H9 (cell line): Measurements from ENCODE around the gene AFAP1L1. TPM values are rescaled to one million over a fixed set of nuclear protein-coding genes. Genes with fewer than 3 reads are reported as not detected.

Experiments
- DNase-seq: peaks from one replicate; pipeline ENCODE4 v3.0.0-alpha.2; 2017
- H2AFZ ChIP-seq: one replicate; pipeline ENCODE4 v1.6.1; 2013; ENCODE audit warnings: mild to moderate bottlenecking, low read length, control low read depth, moderate library complexity
- H2AK5ac ChIP-seq: 2 replicates; pipeline ENCODE4 v1.6.1; 2013; ENCODE audit warnings: low read length, control low read depth, mixed read lengths; ENCODE audit not compliant: insufficient read length
- H2BK120ac ChIP-seq: one replicate; pipeline ENCODE4 v1.6.1; 2013; ENCODE audit warnings: low read depth, mild to moderate bottlenecking, low read length, control low read depth, inconsistent platforms; ENCODE audit not compliant: poor library complexity, severe bottlenecking
- H2BK12ac ChIP-seq: 2 replicates; pipeline ENCODE4 v1.6.1; 2013; ENCODE audit warnings: low read length, control low read depth, mixed read lengths, low read depth; ENCODE audit not compliant: insufficient read length
- H2BK15ac ChIP-seq: 2 replicates; pipeline ENCODE4 v1.6.1; 2013; ENCODE audit warnings: low read depth, low read length, control low read depth
- H2BK20ac ChIP-seq: one replicate; pipeline ENCODE4 v1.6.1; 2013; ENCODE audit warnings: low read depth, mild to moderate bottlenecking, low read length, control low read depth, inconsistent platforms; ENCODE audit not compliant: poor library complexity, severe bottlenecking
- H2BK5ac ChIP-seq: 2 replicates; pipeline ENCODE4 v1.6.1; 2013; ENCODE audit warnings: low read length, control low read depth, mixed read lengths; ENCODE audit not compliant: insufficient read length
- H3K14ac ChIP-seq: 2 replicates; pipeline ENCODE4 v1.6.1; 2013; ENCODE audit warnings: low read length, control low read depth; ENCODE audit not compliant: insufficient read depth
- H3K18ac ChIP-seq: 2 replicates; pipeline ENCODE4 v1.6.1; 2013; ENCODE audit warnings: low read depth, mild to moderate bottlenecking, mixed read lengths, low read length, control low read depth; ENCODE audit not compliant: insufficient read length
- H3K23ac ChIP-seq: 2 replicates; pipeline ENCODE4 v1.6.1; 2013; ENCODE audit warnings: low read length, control low read depth, mixed read lengths, low read depth; ENCODE audit not compliant: insufficient read length
- H3K23me2 ChIP-seq: 2 replicates; pipeline ENCODE4 v1.6.1; 2013; ENCODE audit warnings: low read depth, mild to moderate bottlenecking, mixed read lengths, low read length, control low read depth; ENCODE audit not compliant: insufficient read length, poor library complexity, severe bottlenecking
- H3K27ac ChIP-seq: 2 replicates; pipeline ENCODE4 v1.5.1; 2013; ENCODE audit warnings: low read length, control low read depth, mixed read lengths, low read depth; ENCODE audit not compliant: insufficient read length
- H3K27me3 ChIP-seq: 2 replicates; pipeline ENCODE4 v1.6.1; 2013; ENCODE audit warnings: low read length, control low read depth, inconsistent platforms; ENCODE audit not compliant: insufficient read depth
- H3K4ac ChIP-seq: 2 replicates; pipeline ENCODE4 v1.6.1; 2013; ENCODE audit warnings: low read depth, mild to moderate bottlenecking, control low read depth, inconsistent platforms, low read length, moderate library complexity
- H3K4me1 ChIP-seq: 2 replicates; pipeline ENCODE4 v1.6.1; 2013; ENCODE audit warnings: low read length, control low read depth, inconsistent platforms; ENCODE audit not compliant: insufficient read depth
- H3K4me2 ChIP-seq: 2 replicates; pipeline ENCODE4 v1.6.1; 2013; ENCODE audit warnings: low read length, control low read depth, mixed read lengths; ENCODE audit not compliant: insufficient read length, insufficient read depth
- H3K56ac ChIP-seq: 2 replicates; pipeline ENCODE4 v1.6.1; 2013; ENCODE audit warnings: low read depth, mild to moderate bottlenecking, mixed read lengths, low read length, control low read depth; ENCODE audit not compliant: insufficient read length
- H3K79me1 ChIP-seq: 2 replicates; pipeline ENCODE4 v1.6.1; 2013; ENCODE audit warnings: low read depth, mild to moderate bottlenecking, moderate library complexity, low read length, control low read depth, inconsistent platforms; ENCODE audit not compliant: insufficient read depth, poor library complexity, severe bottlenecking
- H3K79me2 ChIP-seq: 2 replicates; pipeline ENCODE4 v1.6.1; 2013; ENCODE audit warnings: low read length, control low read depth, inconsistent platforms; ENCODE audit not compliant: insufficient read depth
- H3K9ac ChIP-seq: 2 replicates; pipeline ENCODE4 v1.6.1; 2013; ENCODE audit warnings: low read length, control low read depth, mixed read lengths; ENCODE audit not compliant: insufficient read length; ENCODE audit errors: extremely low read depth
- H3K9me3 ChIP-seq: one replicate; pipeline ENCODE4 v1.6.1; 2013; ENCODE audit warnings: low read depth, low read length, inconsistent platforms; ENCODE audit not compliant: control insufficient read depth
- H3T11ph ChIP-seq: one replicate; pipeline ENCODE4 v1.6.1; 2013; ENCODE audit warnings: mild to moderate bottlenecking, low read length, control low read depth, inconsistent platforms
- H4K20me1 ChIP-seq: one replicate; pipeline ENCODE4 v1.6.1; 2013; ENCODE audit not compliant: control insufficient read depth, insufficient read length, insufficient read depth
- H4K5ac ChIP-seq: 2 replicates; pipeline ENCODE4 v1.6.1; 2013; ENCODE audit warnings: low read depth, mild to moderate bottlenecking, mixed read lengths, low read length, control low read depth; ENCODE audit not compliant: insufficient read length
- H4K8ac ChIP-seq: replicated peaks from 2 replicates; pipeline ENCODE4 v1.6.1; 2013; ENCODE audit warnings: low read length, control low read depth, mixed read lengths, low read depth; ENCODE audit not compliant: insufficient read length
- H4K91ac ChIP-seq: 2 replicates; pipeline ENCODE4 v1.6.1; 2013; ENCODE audit warnings: low read depth, mild to moderate bottlenecking, moderate library complexity, mixed read lengths, low read length, control low read depth; ENCODE audit not compliant: insufficient read length
- H3K27ac Mint-ChIP-seq, 3 experiments: 2 replicates in 2 of 3; 3 replicates in 1 of 3; pipeline ENCODE4 v1.8.0; 2020 to 2021; ENCODE audit warnings: mixed read lengths in 3 of 3, mild to moderate bottlenecking in 1 of 3, moderate library complexity in 1 of 3
- H3K27me3 Mint-ChIP-seq: 2 replicates; pipeline ENCODE4 v1.8.0; 2021; ENCODE audit warnings: low read depth, mild to moderate bottlenecking, moderate library complexity, mixed read lengths
- H3K36me3 Mint-ChIP-seq, 3 experiments: 2 replicates in 2 of 3; 3 replicates in 1 of 3; pipeline ENCODE4 v1.8.0; 2020 to 2021; ENCODE audit warnings: low read depth in 3 of 3, mixed read lengths in 3 of 3; ENCODE audit not compliant: insufficient read depth in 1 of 3
- H3K4me1 Mint-ChIP-seq, 2 experiments: 2 replicates each; pipeline ENCODE4 v1.8.0; 2020; ENCODE audit warnings: mixed read lengths in 2 of 2
- H3K4me3 Mint-ChIP-seq, 2 experiments: 2 replicates in 1 of 2; 3 replicates in 1 of 2; pipeline ENCODE4 v1.8.0; 2020 to 2021; ENCODE audit warnings: mild to moderate bottlenecking in 2 of 2, mixed read lengths in 2 of 2, moderate library complexity in 1 of 2
- H3K9me3 Mint-ChIP-seq, 2 experiments: 2 replicates in 1 of 2; 3 replicates in 1 of 2; pipeline ENCODE4 v1.8.0; 2020; ENCODE audit warnings: mild to moderate bottlenecking in 2 of 2, mixed read lengths in 2 of 2, moderate library complexity in 1 of 2
- CTCF ChIP-seq: fragments of 200-600 bp; sonication (generic); conservative IDR thresholded peaks from 3 replicates; pipeline ENCODE4 v1.8.0; 2021; ENCODE audit warnings: antibody characterized with exemption, mild to moderate bottlenecking
- WGBS: extraction: QIAGEN DNeasy Blood & Tissue Kit; methylation state at CpG from one replicate; pipeline ENCODE4 v1.1.7; 2013; ENCODE audit warnings: missing lambda C conversion rate, low lambda C conversion rate, mixed read lengths; ENCODE audit not compliant: insufficient read length; ENCODE audit errors: extremely low coverage; 5-methylcytosine and 5-hydroxymethylcytosine counted together
- total RNA-seq: library from RNA; stranded (reverse); gene quantifications from 2 replicates; pipeline ENCODE4 v1.2.1, GENCODE V29; 2021

AFAP1L1 gene
- total RNA-seq, 1 experiment from 2014 or later: 1.8 TPM

- Histone ChIP-seq H4K8ac (no peak overlapping the region), H3K79me1 (no peaks in the 10 kb centered on the region), H3K4ac (no peak overlapping the region), H3K56ac (no peak overlapping the region), H3K4me2 (no peak overlapping the region), H4K91ac (no peak overlapping the region), H3K9me3 (no peaks in the 10 kb centered on the region), H4K20me1 (no peaks in the 10 kb centered on the region), H3K27ac (no peak overlapping the region), H3K9ac (no peak overlapping the region), H2AK5ac (no peak overlapping the region), H2BK120ac (no peak overlapping the region), H2BK20ac (no peak overlapping the region), H3K18ac (no peak overlapping the region), H4K5ac (no peak overlapping the region), H2AFZ (no peak overlapping the region), H3K27me3 (no peaks in the 10 kb centered on the region), H2BK12ac (no peak overlapping the region), H3K79me2 (no peaks in the 10 kb centered on the region), H3K23me2 (no peaks in the 10 kb centered on the region), H3T11ph (no peak overlapping the region), H2BK15ac (no peak overlapping the region), H2BK5ac (no peak overlapping the region), H3K4me1 (no peaks in the 10 kb centered on the region), H3K14ac (no peak overlapping the region), H3K23ac (no peak overlapping the region)
- H3K4me3 Mint-ChIP-seq: no peak overlapping the region
- DNase-seq: no peak
- H3K4me1 Mint-ChIP-seq: peaks cover 9 to 10% of the 10 kb centered on the region in 2 experiments
- H3K27ac Mint-ChIP-seq: no peak overlapping the region
- WGBS: no CpG with 5 or more reads among the region's 1 CpG
- H3K9me3 Mint-ChIP-seq: no peaks in the 10 kb centered on the region; a peak in 1 of 5 replicates
- no peak for TF ChIP-seq CTCF
- no peaks in the 10 kb centered on the region for H3K36me3 Mint-ChIP-seq
- H3K27me3 Mint-ChIP-seq: peaks cover 59% of the 10 kb centered on the region
These were observed 10.9 kb upstream of the AFAP1L1 start for GRCh38 chr5:149260761-149261160.
